ENCODE results near the gene PDE2A.

- TF ChIP-seq CTCF (IDR thresholded peaks at IDR 0.05; ENCODE audit: low read depth, low read length) (no peak), EZH2phosphoT487 (IDR thresholded peaks at IDR 0.05; ENCODE audit: low read depth) (no peak)
Observed at GRCh38 chr11:72613977-72614376, 60.2 kb downstream of the PDE2A start.
